Brain microvascular endothelial cell (primary cell): Measurements from ENCODE around the gene MACROD2.

ENCODE experiments used
- DNase-seq: peaks from one replicate; pipeline ENCODE4 v3.0.0-alpha.2; 2020
- H3K27ac ChIP-seq: fragments of 250-450 bp; sonication (Bioruptor Pico); 2 replicates; pipeline ENCODE4 v1.5.1; 2020; ENCODE audit warnings: mild to moderate bottlenecking, moderate library complexity
- H3K27me3 ChIP-seq: fragments of 250-450 bp; sonication (Bioruptor Pico); replicated peaks from 2 replicates; pipeline ENCODE4 v1.5.1; 2020; ENCODE audit warnings: mild to moderate bottlenecking
- H3K36me3 ChIP-seq: fragments of 250-450 bp; sonication (Bioruptor Pico); replicated peaks from 2 replicates; pipeline ENCODE4 v1.5.1; 2020; ENCODE audit warnings: mild to moderate bottlenecking
- H3K4me3 ChIP-seq: 2 replicates; pipeline ENCODE4 v1.5.1; 2011; ENCODE audit warnings: low read depth, mild to moderate bottlenecking, control low read depth, low read length, moderate library complexity
- in situ Hi-C: cut with HindIII; loops from 2 replicates; pipeline ENCODE4 v1.10.0; 2017; ENCODE audit warnings: low sequenced_read_pairs, low pct_ligation_motif_present
- TF ChIP-seq, protein P1 (sequence below): IDR thresholded peaks from 2 replicates; pipeline ENCODE4 v1.5.1; 2011; ENCODE audit warnings: low read depth, mild to moderate bottlenecking, moderate library complexity, low read length, control low read depth, inconsistent platforms; ENCODE audit errors: missing control alignments

The MACROD2 gene

DNA sequence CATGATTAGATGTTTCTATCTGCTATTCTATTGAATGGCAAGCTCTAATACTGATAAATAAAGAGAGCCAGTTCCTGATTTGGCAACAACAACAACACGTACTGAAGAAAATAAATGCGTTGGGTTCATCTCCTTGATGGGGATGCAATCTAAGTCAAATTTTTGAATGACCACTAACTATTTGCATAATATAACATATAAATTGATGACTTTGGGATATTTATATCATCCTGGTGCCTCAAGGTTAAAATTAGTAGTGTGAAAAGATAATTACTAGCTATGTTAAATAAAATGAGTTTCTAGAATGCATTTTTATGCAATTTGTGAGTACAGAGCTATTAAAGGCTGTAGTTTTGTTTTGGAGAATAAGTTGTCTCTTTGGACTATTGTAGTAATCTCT, 1681.5 kb downstream of the MACROD2 start:
- DNase-seq, result no peak
- H3K4me3 ChIP-seq, result no peak overlapping the region
- in situ Hi-C loops, result no loop called here
- TF ChIP-seq, protein P1, sequence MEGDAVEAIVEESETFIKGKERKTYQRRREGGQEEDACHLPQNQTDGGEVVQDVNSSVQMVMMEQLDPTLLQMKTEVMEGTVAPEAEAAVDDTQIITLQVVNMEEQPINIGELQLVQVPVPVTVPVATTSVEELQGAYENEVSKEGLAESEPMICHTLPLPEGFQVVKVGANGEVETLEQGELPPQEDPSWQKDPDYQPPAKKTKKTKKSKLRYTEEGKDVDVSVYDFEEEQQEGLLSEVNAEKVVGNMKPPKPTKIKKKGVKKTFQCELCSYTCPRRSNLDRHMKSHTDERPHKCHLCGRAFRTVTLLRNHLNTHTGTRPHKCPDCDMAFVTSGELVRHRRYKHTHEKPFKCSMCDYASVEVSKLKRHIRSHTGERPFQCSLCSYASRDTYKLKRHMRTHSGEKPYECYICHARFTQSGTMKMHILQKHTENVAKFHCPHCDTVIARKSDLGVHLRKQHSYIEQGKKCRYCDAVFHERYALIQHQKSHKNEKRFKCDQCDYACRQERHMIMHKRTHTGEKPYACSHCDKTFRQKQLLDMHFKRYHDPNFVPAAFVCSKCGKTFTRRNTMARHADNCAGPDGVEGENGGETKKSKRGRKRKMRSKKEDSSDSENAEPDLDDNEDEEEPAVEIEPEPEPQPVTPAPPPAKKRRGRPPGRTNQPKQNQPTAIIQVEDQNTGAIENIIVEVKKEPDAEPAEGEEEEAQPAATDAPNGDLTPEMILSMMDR, result no peak
- H3K27ac ChIP-seq, result no peak overlapping the region
- H3K27me3 ChIP-seq, result no peaks in the 10 kb centered on the region
- H3K36me3 ChIP-seq, result no peaks in the 10 kb centered on the region

DNA sequence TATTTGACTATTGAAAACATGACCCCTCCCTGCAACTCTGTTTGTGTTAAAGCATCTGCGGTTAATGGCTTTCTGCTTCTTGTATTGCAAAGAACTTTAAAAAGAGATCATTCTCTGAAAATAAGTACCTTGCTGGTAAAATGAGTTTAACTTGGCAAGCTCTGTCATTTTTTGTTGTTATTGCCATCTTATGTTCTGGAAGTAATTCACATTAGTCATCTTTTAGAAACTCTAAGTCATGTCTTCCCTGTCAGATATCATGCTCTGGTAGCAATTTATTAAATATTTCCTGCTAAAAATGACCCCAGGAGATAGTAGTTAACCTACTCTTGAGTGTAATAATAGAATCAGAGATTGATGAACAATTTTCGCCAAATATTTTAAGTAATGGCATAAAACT, 1687.4 kb downstream of the MACROD2 start:
- Histone ChIP-seq H3K4me3 (no peak overlapping the region), H3K27me3 (no peaks in the 10 kb centered on the region), H3K36me3 (no peaks in the 10 kb centered on the region), H3K27ac (no peak overlapping the region)
- peak; percentile 9 for DNase-seq
- in situ Hi-C loops, result no loop called here
- TF ChIP-seq, protein P1, result no peak

DNA sequence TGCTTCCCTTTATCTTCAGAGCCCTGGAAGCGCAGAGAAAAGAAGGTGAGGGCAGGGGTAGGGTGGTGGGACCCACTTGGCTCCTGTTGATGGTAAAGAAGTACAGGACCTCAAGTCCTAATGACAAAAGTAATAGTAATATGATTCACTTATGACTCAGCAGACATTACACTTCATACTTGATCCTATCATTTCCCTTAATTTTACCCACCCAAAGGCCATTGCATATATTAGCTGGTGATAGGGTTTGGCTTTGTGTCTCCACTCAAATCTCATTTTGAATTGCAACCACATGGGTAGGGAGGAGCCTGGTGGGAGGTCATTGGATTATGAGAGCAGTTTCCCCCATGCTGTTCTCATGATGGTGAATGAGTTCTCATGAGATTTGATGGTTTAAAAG, 1697.3 kb downstream of the MACROD2 start:
- Histone ChIP-seq H3K27me3 (no peaks in the 10 kb centered on the region), H3K36me3 (no peaks in the 10 kb centered on the region), H3K27ac (no peak overlapping the region), H3K4me3 (no peak overlapping the region)
- no peak for DNase-seq
- in situ Hi-C loops, result no loop called here
- TF ChIP-seq, protein P1, result no peak

DNA sequence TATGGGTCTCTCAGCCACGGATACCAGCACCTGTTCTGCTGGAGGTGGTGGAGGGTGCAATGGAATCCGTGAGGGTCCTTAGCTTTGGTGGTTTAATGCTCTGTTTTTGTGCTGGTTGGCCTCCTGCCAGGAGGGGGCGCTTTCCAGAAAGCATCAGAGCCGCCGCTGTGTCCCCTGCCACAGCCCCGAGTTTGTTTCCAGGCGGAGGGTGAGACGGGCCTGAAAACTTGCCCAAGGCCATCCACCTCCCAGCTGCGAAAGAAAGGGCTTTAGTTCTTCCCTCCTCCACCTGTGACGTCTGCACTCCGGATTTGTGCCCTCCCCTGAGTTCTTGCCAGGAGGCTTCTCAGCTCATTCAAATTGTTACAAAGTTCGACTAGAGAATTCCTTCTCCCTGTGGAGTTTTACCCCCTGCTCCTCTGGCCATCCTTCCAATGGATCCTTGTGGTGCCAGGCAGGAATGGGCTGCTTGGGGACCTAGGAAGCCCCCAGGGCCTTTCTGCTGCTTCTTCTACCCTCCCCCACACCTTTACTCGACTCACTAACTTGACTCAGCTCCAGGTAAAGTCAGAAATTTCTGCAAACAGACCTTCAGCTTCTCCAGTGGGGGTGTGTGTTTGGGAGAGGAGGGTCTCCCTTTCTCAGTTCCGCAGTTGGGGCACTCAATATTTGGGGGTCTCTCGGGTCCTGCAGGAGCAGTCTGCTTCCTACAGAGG, 1704.3 kb downstream of the MACROD2 start:
- TF ChIP-seq, protein P1, result peak; percentile 11
- H3K27me3 ChIP-seq, result no peaks in the 10 kb centered on the region
- H3K4me3 ChIP-seq, result no peak overlapping the region
- DNase-seq, result no peak
- no peaks in the 10 kb centered on the region for H3K36me3 ChIP-seq
- in situ Hi-C loops, result no loop called here
- no peak overlapping the region for H3K27ac ChIP-seq

DNA sequence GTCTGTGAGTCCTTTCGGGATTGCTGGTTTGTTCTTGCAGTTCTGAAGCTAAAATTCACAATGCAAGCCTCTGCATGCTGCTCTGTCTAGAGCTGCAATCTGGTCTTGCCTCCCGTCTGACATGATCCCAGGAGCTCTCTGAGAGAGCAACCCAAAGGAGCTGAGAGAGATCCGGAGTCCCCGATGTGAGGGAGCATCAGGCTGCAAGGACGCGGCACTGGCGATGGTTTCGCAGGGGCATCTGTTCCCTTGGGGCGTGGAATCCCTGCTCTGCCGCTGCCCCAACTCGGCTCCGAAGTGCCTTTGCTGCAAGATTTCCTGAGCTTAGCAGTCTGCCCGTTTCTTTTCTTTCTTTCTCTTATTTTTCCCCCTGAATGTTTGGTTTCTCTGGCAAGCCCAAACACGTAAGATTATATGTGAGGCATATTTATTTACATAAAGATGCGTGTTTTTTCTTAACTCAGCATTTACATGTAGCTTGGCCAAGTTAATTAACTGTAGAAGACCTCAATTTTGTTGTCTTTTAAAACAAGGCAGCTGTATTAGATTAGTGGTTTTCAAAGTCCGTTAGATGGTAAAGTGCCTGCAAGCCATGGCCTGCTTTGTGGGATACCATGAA, 1704.9 kb downstream of the MACROD2 start:
- Histone ChIP-seq H3K27me3 (no peaks in the 10 kb centered on the region), H3K36me3 (no peaks in the 10 kb centered on the region), H3K27ac (no peak overlapping the region), H3K4me3 (peak overlapping the region; percentile 3)
- TF ChIP-seq, protein P1, result no peak
- no peak for DNase-seq
- in situ Hi-C loops, result no loop called here
